HepG2 (cell line): ENCODE results near the gene NFATC2. TPM values are rescaled to one million over a fixed set of nuclear protein-coding genes. Genes with fewer than 3 reads are reported as not detected.

Experiments used
- MAFG ChIP-seq: sonication (generic); formaldehyde crosslinking; IDR thresholded peaks from 2 replicates; pipeline ENCODE4 v1.5.1; 2020; ENCODE audit warnings: mild to moderate bottlenecking, missing genetic modification reagents
- MTA1 ChIP-seq: sonication (generic); formaldehyde crosslinking; IDR thresholded peaks from 2 replicates; pipeline ENCODE4 v1.4.0; 2020; ENCODE audit warnings: missing genetic modification reagents, mild to moderate bottlenecking, borderline replicate concordance
- PITX1 ChIP-seq: sonication (generic); formaldehyde crosslinking; IDR thresholded peaks from 2 replicates; pipeline ENCODE4 v1.5.1; 2020; ENCODE audit warnings: mild to moderate bottlenecking, missing genetic modification reagents
- REL ChIP-seq: sonication (generic); formaldehyde crosslinking; conservative IDR thresholded peaks from 2 replicates; pipeline ENCODE4 v1.8.0; 2022; ENCODE audit warnings: mild to moderate bottlenecking, missing genetic modification reagents, moderate library complexity
- RFX5 ChIP-seq: IDR thresholded peaks from 2 replicates; pipeline ENCODE4 v1.6.1; 2011; ENCODE audit warnings: low read depth, low read length, improper control_type of control experiment
- TGIF2 ChIP-seq: IDR thresholded peaks from 2 replicates; pipeline ENCODE4 v1.6.1; 2016; ENCODE audit warnings: control low read depth, missing compliant biosample characterization
- ZBTB46 ChIP-seq: sonication (generic); formaldehyde crosslinking; IDR thresholded peaks from 2 replicates; pipeline ENCODE4 v1.4.0; 2020; ENCODE audit warnings: mild to moderate bottlenecking, missing genetic modification reagents, borderline replicate concordance
- ZFY ChIP-seq: sonication (generic); formaldehyde crosslinking; IDR thresholded peaks from 2 replicates; pipeline ENCODE4 v1.4.0; 2020; ENCODE audit warnings: missing genetic modification reagents
- ZNF263 ChIP-seq: sonication (generic); formaldehyde crosslinking; IDR thresholded peaks from 2 replicates; pipeline ENCODE4 v1.4.0; 2020; ENCODE audit warnings: missing genetic modification reagents
- ZNF333 ChIP-seq: sonication (generic); formaldehyde crosslinking; IDR thresholded peaks from 2 replicates; pipeline ENCODE4 v1.4.0; 2020; ENCODE audit warnings: mild to moderate bottlenecking, missing genetic modification reagents, borderline replicate concordance
- ZNF335 ChIP-seq: sonication (generic); formaldehyde crosslinking; IDR thresholded peaks from 2 replicates; pipeline ENCODE4 v1.4.0; 2020; ENCODE audit warnings: missing genetic modification reagents
- ZNF382 ChIP-seq: sonication (generic); formaldehyde crosslinking; IDR thresholded peaks from 2 replicates; pipeline ENCODE4 v1.5.0; 2020; ENCODE audit warnings: missing genetic modification reagents, mild to moderate bottlenecking, borderline replicate concordance
- ZNF44 ChIP-seq: sonication (generic); formaldehyde crosslinking; IDR thresholded peaks from 2 replicates; pipeline ENCODE4 v1.5.1; 2020; ENCODE audit warnings: mild to moderate bottlenecking, missing genetic modification reagents
- ZNF605 ChIP-seq: sonication (generic); formaldehyde crosslinking; IDR thresholded peaks from 2 replicates; pipeline ENCODE4 v1.8.0; 2022; ENCODE audit warnings: mild to moderate bottlenecking, missing genetic modification reagents
- ZNF75D ChIP-seq: sonication (generic); formaldehyde crosslinking; IDR thresholded peaks from 2 replicates; pipeline ENCODE4 v1.8.1; 2023; ENCODE audit warnings: missing genetic modification reagents, mild to moderate bottlenecking, borderline replicate concordance
- ZNF782 ChIP-seq: sonication (generic); formaldehyde crosslinking; IDR thresholded peaks from 2 replicates; pipeline ENCODE4 v1.4.0; 2020; ENCODE audit warnings: missing genetic modification reagents, mild to moderate bottlenecking, borderline replicate concordance
- polyA plus RNA-seq, 8 experiments: library from polyadenylated mRNA; depleted of rRNA in 3 of 8; stranded (reverse) in 7 of 8; unstranded in 1 of 8; fragments of >200 nt; fragmentation: Illumina TruSeq in 4 of 8; extraction: Trizol in 4 of 8; gene quantifications; 2 replicates each; pipeline versions ENCODE4 v1.2.1 to v1.2.3, GENCODE V29; 2011 to 2016; ENCODE audit warnings: low read depth in 4 of 8, missing spikeins in 1 of 8, mixed read lengths in 1 of 8; ENCODE audit not compliant: insufficient read depth in 1 of 8
- total RNA-seq, 5 experiments: library from RNA; depleted of rRNA; stranded (reverse); fragments of >200 nt; fragmentation: Illumina TruSeq; extraction: Trizol; gene quantifications; 2 replicates each; pipeline ENCODE4 v1.2.3, GENCODE V29; 2016; ENCODE audit warnings: low read depth in 1 of 5
- TF ChIP-seq, protein P1 (sequence below): sonication (generic); formaldehyde crosslinking; IDR thresholded peaks from 2 replicates; pipeline ENCODE4 v1.5.1; 2020; ENCODE audit warnings: mild to moderate bottlenecking, missing genetic modification reagents, moderate library complexity
- TF ChIP-seq, protein P2 (sequence below): sonication (generic); formaldehyde crosslinking; IDR thresholded peaks from 2 replicates; pipeline ENCODE4 v1.5.0; 2020; ENCODE audit warnings: missing genetic modification reagents, mild to moderate bottlenecking, borderline replicate concordance
- TF ChIP-seq, protein P3 (sequence below): sonication (generic); formaldehyde crosslinking; conservative IDR thresholded peaks from 2 replicates; pipeline ENCODE4 v1.8.1; 2023; ENCODE audit warnings: missing genetic modification reagents

Gene NFATC2
- total and polyA plus RNA-seq, 2 of the 13 experiments (the other 11 are each of a cell fraction or from before 2014, with no cell fraction given), result 1.9 to 3.3 TPM

DNA sequence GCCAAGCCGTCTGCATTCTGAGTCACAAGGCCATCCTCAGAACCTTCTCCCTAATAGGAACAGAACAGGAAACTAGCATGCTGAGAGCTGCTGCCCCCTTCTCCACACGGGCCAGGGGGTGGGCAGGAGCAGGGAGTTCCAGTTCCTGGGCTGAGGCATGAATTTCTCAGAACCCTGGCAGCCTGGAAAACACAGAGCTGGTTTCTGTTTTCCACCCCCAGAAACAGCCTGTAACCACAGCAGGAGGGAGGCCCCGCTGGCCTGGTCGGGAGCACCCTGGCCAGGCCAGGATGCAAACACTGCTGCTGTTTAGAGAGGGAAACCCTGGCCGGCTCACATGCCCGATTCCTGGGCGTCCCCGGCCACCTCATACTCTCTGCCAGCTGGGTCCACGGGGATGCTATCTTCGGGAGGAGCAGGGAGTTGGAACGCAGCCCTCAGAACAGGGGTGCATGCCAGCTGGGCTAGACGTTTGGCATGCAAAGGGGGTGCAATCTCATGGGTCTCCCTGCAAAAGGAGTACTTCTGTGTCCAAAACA is 130.1 kb downstream of the NFATC2 start (continued):
- TF ChIP-seq ZNF44 (0 out of 2 replicates have a peak, but pooled peaks have one; percentile 24), ZNF263 (CRISPR knock-in tag) (peak; percentile 90), ZNF782 (CRISPR knock-in tag) (no peak), REL (no peak), TGIF2 (CRISPR knock-in tag) (no peak), ZFY (peak; percentile 21; the same call in 1 of the 2 replicates), ZNF605 (CRISPR knock-in tag) (peak; percentile 53; the same call in 1 of the 2 replicates), RFX5 (0 out of 2 replicates have a peak, but pooled peaks have one; percentile 1), ZNF382 (CRISPR knock-in tag) (no peak), PITX1 (CRISPR knock-in tag) (peak; percentile 47; the same call in 1 of the 2 replicates), MTA1 (CRISPR knock-in tag) (0 out of 2 replicates have a peak, but pooled peaks have one; percentile 10), ZNF333 (no peak), ZNF75D (CRISPR knock-in tag) (no peak), ZNF335 (CRISPR knock-in tag) (no peak), ZBTB46 (CRISPR knock-in tag) (no peak), MAFG (0 out of 2 replicates have a peak, but pooled peaks have one; percentile 0)
- TF ChIP-seq, protein P1, sequence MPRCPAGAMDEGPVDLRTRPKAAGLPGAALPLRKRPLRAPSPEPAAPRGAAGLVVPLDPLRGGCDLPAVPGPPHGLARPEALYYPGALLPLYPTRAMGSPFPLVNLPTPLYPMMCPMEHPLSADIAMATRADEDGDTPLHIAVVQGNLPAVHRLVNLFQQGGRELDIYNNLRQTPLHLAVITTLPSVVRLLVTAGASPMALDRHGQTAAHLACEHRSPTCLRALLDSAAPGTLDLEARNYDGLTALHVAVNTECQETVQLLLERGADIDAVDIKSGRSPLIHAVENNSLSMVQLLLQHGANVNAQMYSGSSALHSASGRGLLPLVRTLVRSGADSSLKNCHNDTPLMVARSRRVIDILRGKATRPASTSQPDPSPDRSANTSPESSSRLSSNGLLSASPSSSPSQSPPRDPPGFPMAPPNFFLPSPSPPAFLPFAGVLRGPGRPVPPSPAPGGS (CRISPR knock-in tag), result peak; percentile 59; the same call in 1 of the 2 replicates
- TF ChIP-seq, protein P2, sequence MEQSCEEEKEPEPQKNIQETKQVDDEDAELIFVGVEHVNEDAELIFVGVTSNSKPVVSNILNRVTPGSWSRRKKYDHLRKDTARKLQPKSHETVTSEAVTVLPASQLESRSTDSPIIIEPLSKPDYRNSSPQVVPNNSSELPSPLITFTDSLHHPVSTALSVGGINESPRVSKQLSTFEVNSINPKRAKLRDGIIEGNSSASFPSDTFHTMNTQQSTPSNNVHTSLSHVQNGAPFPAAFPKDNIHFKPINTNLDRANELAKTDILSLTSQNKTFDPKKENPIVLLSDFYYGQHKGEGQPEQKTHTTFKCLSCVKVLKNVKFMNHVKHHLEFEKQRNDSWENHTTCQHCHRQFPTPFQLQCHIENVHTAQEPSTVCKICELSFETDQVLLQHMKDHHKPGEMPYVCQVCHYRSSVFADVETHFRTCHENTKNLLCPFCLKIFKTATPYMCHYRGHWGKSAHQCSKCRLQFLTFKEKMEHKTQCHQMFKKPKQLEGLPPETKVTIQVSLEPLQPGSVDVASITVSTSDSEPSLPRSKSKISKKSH (CRISPR knock-in tag), result 0 out of 2 replicates have a peak, but pooled peaks have one; percentile 47
- TF ChIP-seq, protein P3, sequence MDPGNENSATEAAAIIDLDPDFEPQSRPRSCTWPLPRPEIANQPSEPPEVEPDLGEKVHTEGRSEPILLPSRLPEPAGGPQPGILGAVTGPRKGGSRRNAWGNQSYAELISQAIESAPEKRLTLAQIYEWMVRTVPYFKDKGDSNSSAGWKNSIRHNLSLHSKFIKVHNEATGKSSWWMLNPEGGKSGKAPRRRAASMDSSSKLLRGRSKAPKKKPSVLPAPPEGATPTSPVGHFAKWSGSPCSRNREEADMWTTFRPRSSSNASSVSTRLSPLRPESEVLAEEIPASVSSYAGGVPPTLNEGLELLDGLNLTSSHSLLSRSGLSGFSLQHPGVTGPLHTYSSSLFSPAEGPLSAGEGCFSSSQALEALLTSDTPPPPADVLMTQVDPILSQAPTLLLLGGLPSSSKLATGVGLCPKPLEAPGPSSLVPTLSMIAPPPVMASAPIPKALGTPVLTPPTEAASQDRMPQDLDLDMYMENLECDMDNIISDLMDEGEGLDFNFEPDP (CRISPR knock-in tag), result 0 out of 2 replicates have a peak, but pooled peaks have one; percentile 75
